Right lobe of liver (tissue), 6 donors: ENCODE measurements around the gene OAF. TPM values are rescaled to one million over a fixed set of nuclear protein-coding genes. Genes with fewer than 3 reads are reported as not detected.

Experiments used
- ATAC-seq, 4 donors: fragments of 200-7000 bp; cut with Tn5 transposase; one replicate each; pipeline ENCODE4 v1.9.1; 2020; ENCODE audit warnings: mild to moderate bottlenecking in 4 of 4, moderate library complexity in 4 of 4
- DNase-seq, 3 donors: peaks; one replicate each; pipeline ENCODE4 v3.0.0-alpha.2; 2020
- H3K27ac ChIP-seq, 3 donors: fragments of 200-600 bp; one replicate each; pipeline ENCODE4 v1.8.0; 2022
- H3K27me3 ChIP-seq, 2 donors: fragments of 200-600 bp; one replicate each; pipeline ENCODE4 v1.8.0; 2022
- H3K36me3 ChIP-seq, 4 donors: fragments of 200-600 bp; sonication (generic) in 1 of 4; one replicate each; pipeline versions ENCODE4 v1.5.1 to v1.8.0; 2017 to 2022; ENCODE audit warnings: control low read depth in 1 of 4
- H3K4me1 ChIP-seq, 4 donors: fragments of 200-600 bp; sonication (generic) in 1 of 4; one replicate each; pipeline versions ENCODE4 v1.5.1 to v1.8.0; 2017 to 2022; ENCODE audit warnings: control low read depth in 1 of 4
- H3K4me3 ChIP-seq, 3 donors: fragments of 200-600 bp; one replicate each; pipeline ENCODE4 v1.8.0; 2022
- H3K9me3 ChIP-seq, 4 donors: fragments of 200-600 bp; sonication (generic) in 1 of 4; one replicate each; pipeline versions ENCODE4 v1.5.1 to v1.8.0; 2017 to 2022; ENCODE audit warnings: control low read depth in 1 of 4
- CTCF ChIP-seq, 4 donors: fragments of 200-600 bp in 3 of 4; fragments of 450-650 bp in 1 of 4; IDR thresholded peaks; one replicate each; pipeline versions ENCODE4 v1.5.1 to v1.8.0; 2016 to 2022; ENCODE audit warnings: antibody characterized with exemption in 4 of 4, mild to moderate bottlenecking in 2 of 4
- POLR2A ChIP-seq: fragments of 450-650 bp; IDR thresholded peaks from one replicate; pipeline ENCODE4 v1.6.1; 2017; ENCODE audit warnings: antibody characterized with exemption, mild to moderate bottlenecking
- WGBS: methylation state at CpG from one replicate; pipeline ENCODE4 v1.1.6; 2018; ENCODE audit warnings: low coverage, low lambda C conversion rate; ENCODE audit not compliant: insufficient coverage; ENCODE audit errors: missing lambda C conversion rate; 5-methylcytosine and 5-hydroxymethylcytosine counted together
- intact Hi-C, 2 donors: fragments of 100-400 bp; cut with DNase I; formaldehyde crosslinking; loops; one replicate each; pipeline versions ENCODE4 v1.11.2 to v1.14.1; 2022
- total RNA-seq, 6 experiments: library from RNA; depleted of rRNA in 2 of 6; stranded (reverse); fragments of >200 nt in 2 of 6; fragmentation: NEBNext Ultra II Directional in 3 of 6; extraction: Animal tissue kit (Norgen Biotek cat#: 25700) in 3 of 6; gene quantifications; one replicate each; pipeline versions ENCODE4 v1.1.0 to v1.2.4, GENCODE V29; 2016 to 2023
- donor health status: DM: no; HTN: yes; CAD: no.
- donor health status: DM: no; HTN: no; CAD: no.
- donor health status: DM: no; HTN: no; CAD: no.
- donor health status: DM: no; HTN: yes; CAD: no.
- donor health status: DM: no; HTN: yes; CAD: no.

The OAF gene
- total RNA-seq, 6 experiments from 2014 or later = 199 to 271 (median 220) TPM

- TF ChIP-seq CTCF (IDR thresholded peaks at IDR 0.05) (no peak), POLR2A (no peak)
- WGBS = 3% methylated on average over 7 of the region's 18 CpGs
- Histone ChIP-seq H3K27ac (peak overlapping the region; percentile 83 to 88 (median 85)), H3K4me1 (peaks cover 0 to 74% (median 33%) of the 10 kb centered on the region in 4 donors), H3K9me3 (no peaks in the 10 kb centered on the region), H3K36me3 (peaks cover 0 to 11% (median 0%) of the 10 kb centered on the region in 4 donors), H3K4me3 (peak overlapping the region; percentile 82 to 91 (median 90)), H3K27me3 (no peaks in the 10 kb centered on the region)
- no peak for DNase-seq
- intact Hi-C loops = no loop called here
- ATAC-seq = no peak
These were observed 858 bp downstream of the OAF start for GRCh38 chr11:120211522-120212258.

- ATAC-seq = peak; percentile 13 to 50 (median 33)
- H3K27me3 ChIP-seq = no peaks in the 10 kb centered on the region
- H3K9me3 ChIP-seq = no peaks in the 10 kb centered on the region
- peak overlapping the region; percentile 82 to 91 (median 90) for H3K4me3 ChIP-seq
- 16% methylated on average over 11 of the region's 13 CpGs for WGBS
- TF ChIP-seq CTCF (IDR thresholded peaks at IDR 0.05) (no peak), POLR2A (no peak)
- peak; percentile 68 to 86 (median 81) for DNase-seq
- peaks cover 0 to 75% (median 34%) of the 10 kb centered on the region in 4 donors for H3K4me1 ChIP-seq
- peaks cover 0 to 14% (median 0%) of the 10 kb centered on the region in 4 donors for H3K36me3 ChIP-seq
- peak overlapping the region; percentile 83 to 88 (median 85) for H3K27ac ChIP-seq
- intact Hi-C loops = no loop called here
These were observed 1.5 kb downstream of the OAF start for GRCh38 chr11:120212259-120212878.

GRCh38 chr11:120212926-120213325 is 2.1 kb downstream of the OAF start:
- TF ChIP-seq POLR2A = no peak
- no peak for TF ChIP-seq CTCF (IDR thresholded peaks at IDR 0.05)
- WGBS = 17% methylated on average over 1 of the region's 2 CpGs
- peaks cover 0 to 75% (median 34%) of the 10 kb centered on the region in 4 donors for H3K4me1 ChIP-seq
- H3K9me3 ChIP-seq = no peaks in the 10 kb centered on the region
- H3K4me3 ChIP-seq = peak overlapping the region; percentile 82 to 91 (median 90)
- H3K27ac ChIP-seq = peak overlapping the region; percentile 62 to 88 (median 85)
- DNase-seq (no peak), ATAC-seq (peak in 1 of 4 donors; percentile 2)
- peaks cover 0 to 17% (median 0%) of the 10 kb centered on the region in 4 donors for H3K36me3 ChIP-seq
- intact Hi-C loops = no loop called here
- no peaks in the 10 kb centered on the region for H3K27me3 ChIP-seq

- H3K9me3 ChIP-seq = no peaks in the 10 kb centered on the region
- TF ChIP-seq POLR2A = peak; percentile 22
- TF ChIP-seq CTCF (IDR thresholded peaks at IDR 0.05) = no peak
- peak overlapping the region; percentile 9 to 73 (median 19) for H3K27ac ChIP-seq
- DNase-seq (no peak), ATAC-seq (no peak)
- peaks cover 0 to 75% (median 35%) of the 10 kb centered on the region in 4 donors for H3K4me1 ChIP-seq
- peak overlapping the region in 2 of 3 donors; percentile 9 to 90 for H3K4me3 ChIP-seq
- peaks cover 0 to 17% (median 0%) of the 10 kb centered on the region in 4 donors for H3K36me3 ChIP-seq
- no peaks in the 10 kb centered on the region for H3K27me3 ChIP-seq
- intact Hi-C loops = no loop called here
- 38% methylated on average over 5 of the region's 7 CpGs for WGBS
These were observed 3.7 kb downstream of the OAF start for GRCh38 chr11:120214581-120214980.
